Thoracic aorta (tissue), 2 donors: ENCODE data around the gene BBIP1. TPM values are rescaled to one million over a fixed set of nuclear protein-coding genes. Genes with fewer than 3 reads are reported as not detected.

Experiments used
- ATAC-seq: fragments of 150-250 bp; one replicate; pipeline ENCODE4 v1.8.0; 2017; ENCODE audit warnings: low read depth; ENCODE audit not compliant: insufficient number of reproducible peaks, low FRiP score
- DNase-seq: peaks from one replicate; pipeline ENCODE4 v3.0.0-alpha.2; 2020; ENCODE audit warnings: low spot score
- H3K27ac ChIP-seq, 2 donors: fragments of 200-600 bp; sonication (generic); 1 replicate in 1 of 2; 2 replicates in 1 of 2; pipeline ENCODE4 v1.5.1; 2016; ENCODE audit warnings: mild to moderate bottlenecking in 2 of 2, moderate library complexity in 2 of 2
- H3K27me3 ChIP-seq: fragments of 200-600 bp; sonication (generic); replicated peaks from 2 replicates; pipeline ENCODE4 v1.6.0; 2016; ENCODE audit warnings: mild to moderate bottlenecking; ENCODE audit not compliant: insufficient read depth
- H3K36me3 ChIP-seq: fragments of 200-600 bp; sonication (generic); one replicate; pipeline ENCODE4 v1.5.1; 2016
- H3K4me1 ChIP-seq, 2 donors: fragments of 200-600 bp; sonication (generic); 1 replicate in 1 of 2; 2 replicates in 1 of 2; pipeline versions ENCODE4 v1.5.1 to v1.6.0; 2016; ENCODE audit warnings: low read depth in 2 of 2, mild to moderate bottlenecking in 1 of 2; ENCODE audit not compliant: control insufficient read depth in 1 of 2
- H3K4me3 ChIP-seq: fragments of 200-600 bp; sonication (generic); 2 replicates; pipeline ENCODE4 v1.5.1; 2016; ENCODE audit warnings: mild to moderate bottlenecking
- H3K9me3 ChIP-seq: fragments of 200-600 bp; sonication (generic); 2 replicates; pipeline ENCODE4 v1.5.1; 2016
- total RNA-seq, 2 donors: library from RNA; depleted of rRNA; stranded (reverse); fragments of >200 nt; gene quantifications; one replicate each; pipeline versions ENCODE4 v1.1.0 to v1.2.3, GENCODE V29; 2016
- TF ChIP-seq, protein P1 (sequence below): fragments of 200-600 bp; sonication (generic); IDR thresholded peaks from one replicate; pipeline ENCODE4 v1.5.1; 2019; ENCODE audit warnings: antibody characterized with exemption

Gene BBIP1
- total RNA-seq, 2 donors from 2014 or later = 19.0 to 33.2 TPM

- DNase-seq = no peak
- H3K27me3 ChIP-seq = no peaks in the 10 kb centered on the region
- no peak for ATAC-seq
- H3K4me1 ChIP-seq = peaks cover 22% of the 10 kb centered on the region in 2 donors
- TF ChIP-seq, protein P1, sequence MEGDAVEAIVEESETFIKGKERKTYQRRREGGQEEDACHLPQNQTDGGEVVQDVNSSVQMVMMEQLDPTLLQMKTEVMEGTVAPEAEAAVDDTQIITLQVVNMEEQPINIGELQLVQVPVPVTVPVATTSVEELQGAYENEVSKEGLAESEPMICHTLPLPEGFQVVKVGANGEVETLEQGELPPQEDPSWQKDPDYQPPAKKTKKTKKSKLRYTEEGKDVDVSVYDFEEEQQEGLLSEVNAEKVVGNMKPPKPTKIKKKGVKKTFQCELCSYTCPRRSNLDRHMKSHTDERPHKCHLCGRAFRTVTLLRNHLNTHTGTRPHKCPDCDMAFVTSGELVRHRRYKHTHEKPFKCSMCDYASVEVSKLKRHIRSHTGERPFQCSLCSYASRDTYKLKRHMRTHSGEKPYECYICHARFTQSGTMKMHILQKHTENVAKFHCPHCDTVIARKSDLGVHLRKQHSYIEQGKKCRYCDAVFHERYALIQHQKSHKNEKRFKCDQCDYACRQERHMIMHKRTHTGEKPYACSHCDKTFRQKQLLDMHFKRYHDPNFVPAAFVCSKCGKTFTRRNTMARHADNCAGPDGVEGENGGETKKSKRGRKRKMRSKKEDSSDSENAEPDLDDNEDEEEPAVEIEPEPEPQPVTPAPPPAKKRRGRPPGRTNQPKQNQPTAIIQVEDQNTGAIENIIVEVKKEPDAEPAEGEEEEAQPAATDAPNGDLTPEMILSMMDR = no peak
- no peaks in the 10 kb centered on the region for H3K9me3 ChIP-seq
- no peaks in the 10 kb centered on the region for H3K36me3 ChIP-seq
- H3K4me3 ChIP-seq = no peak overlapping the region
- no peak overlapping the region for H3K27ac ChIP-seq
Measured at GRCh38 chr10:110957606-110958005, 38.6 kb upstream of the BBIP1 start.

DNA sequence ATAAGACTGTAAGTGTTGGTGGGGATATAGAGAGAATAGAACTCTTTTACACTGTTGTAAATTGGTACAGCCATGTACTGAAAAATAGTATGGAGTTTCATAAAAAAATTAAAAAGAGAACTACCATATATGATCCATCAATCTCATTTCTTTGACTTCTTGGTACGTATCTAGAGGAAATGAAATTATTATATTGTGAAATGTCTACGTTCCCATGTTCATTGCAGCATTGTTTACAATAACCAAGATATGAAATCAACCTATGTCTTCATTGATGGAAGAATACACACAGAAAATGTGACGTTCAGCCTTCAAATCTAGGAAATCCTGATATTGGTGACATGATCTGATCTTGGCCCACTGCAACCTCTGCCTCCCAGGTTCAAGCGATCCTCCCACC, 32.4 kb upstream of the BBIP1 start:
- no peaks in the 10 kb centered on the region for H3K4me1 ChIP-seq
- no peak for DNase-seq

DNA sequence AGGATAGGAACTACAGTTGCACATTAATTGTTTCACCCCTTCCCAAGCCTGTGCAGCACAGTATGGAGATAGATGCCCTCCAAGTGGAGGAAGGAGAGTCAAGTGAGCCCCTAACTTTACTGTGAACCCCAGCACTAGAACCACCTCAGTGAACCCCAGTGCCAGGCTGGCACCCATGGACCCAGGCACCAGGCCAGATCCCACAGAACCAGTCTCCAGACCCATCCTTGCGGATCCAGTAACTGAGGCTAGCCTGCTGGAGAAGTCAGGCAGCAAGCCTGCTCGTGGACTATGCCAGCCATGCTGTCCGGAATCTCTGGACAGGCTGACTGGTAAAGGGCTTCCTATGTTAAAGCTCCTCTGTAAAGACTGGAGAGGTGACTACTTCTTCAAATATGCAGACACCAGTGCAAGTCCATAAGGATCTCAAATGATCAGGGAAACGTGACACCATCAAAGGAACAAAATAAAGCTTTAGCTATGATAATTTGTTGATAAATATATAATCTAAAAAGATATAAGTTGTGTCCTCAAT, 28.1 kb upstream of the BBIP1 start:
- H3K27me3 ChIP-seq = no peaks in the 10 kb centered on the region
- TF ChIP-seq, protein P1 = no peak
- no peaks in the 10 kb centered on the region for H3K9me3 ChIP-seq
- DNase-seq = no peak
- ATAC-seq = no peak
- peaks cover 5 to 16% of the 10 kb centered on the region in 2 donors for H3K4me1 ChIP-seq
- H3K4me3 ChIP-seq = no peak overlapping the region
- H3K27ac ChIP-seq = no peak overlapping the region
- no peaks in the 10 kb centered on the region for H3K36me3 ChIP-seq

More for the DNA sequence above, 32.4 kb upstream of the BBIP1 start:
- TF ChIP-seq, protein P1 = no peak
- no peak for ATAC-seq
- no peaks in the 10 kb centered on the region for H3K36me3 ChIP-seq
- H3K27me3 ChIP-seq = no peaks in the 10 kb centered on the region
- H3K9me3 ChIP-seq = no peaks in the 10 kb centered on the region
- no peak overlapping the region for H3K27ac ChIP-seq
- H3K4me3 ChIP-seq = no peak overlapping the region

DNA sequence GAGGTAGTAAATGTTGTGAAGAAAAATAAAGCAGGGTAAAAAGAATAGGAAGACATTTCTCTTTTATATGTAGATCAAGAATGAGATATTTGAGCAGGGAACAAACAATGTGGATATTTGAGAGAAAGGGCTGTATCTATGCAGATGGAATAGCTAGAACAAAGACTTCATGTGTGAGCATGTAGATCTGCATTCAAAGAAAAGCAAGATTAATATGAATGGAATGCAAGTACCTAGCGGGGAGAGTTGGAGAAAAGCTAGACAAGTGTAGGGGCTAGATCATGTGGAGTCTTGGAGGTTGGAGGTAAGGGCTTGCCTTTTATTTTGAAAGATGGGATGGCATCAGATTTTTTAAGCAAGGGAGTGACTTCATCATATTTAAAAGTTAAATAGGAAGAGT, 27.5 kb upstream of the BBIP1 start:
- DNase-seq (no peak), ATAC-seq (no peak)
- Histone ChIP-seq H3K4me1 (peaks cover 5 to 16% of the 10 kb centered on the region in 2 donors), H3K9me3 (no peaks in the 10 kb centered on the region), H3K36me3 (no peaks in the 10 kb centered on the region), H3K4me3 (no peak overlapping the region), H3K27me3 (no peaks in the 10 kb centered on the region), H3K27ac (no peak overlapping the region)
- TF ChIP-seq, protein P1 = no peak

- no peaks in the 10 kb centered on the region for H3K27me3 ChIP-seq
- ATAC-seq (no peak), DNase-seq (no peak)
- H3K4me3 ChIP-seq = no peak overlapping the region
- no peaks in the 10 kb centered on the region for H3K9me3 ChIP-seq
- no peaks in the 10 kb centered on the region for H3K36me3 ChIP-seq
- H3K27ac ChIP-seq = no peak overlapping the region
- TF ChIP-seq, protein P1 = no peak
- H3K4me1 ChIP-seq = peaks cover 5 to 16% of the 10 kb centered on the region in 2 donors
Measured at GRCh38 chr10:110944792-110945396, 25.9 kb upstream of the BBIP1 start.
